ENCODE results near the gene PTRHD1. TPM values are rescaled to one million over a fixed set of nuclear protein-coding genes. Genes with fewer than 3 reads are reported as not detected.

PTRHD1 gene
- total RNA-seq, 1 experiment from 2014 or later: 39.2 TPM

DNA sequence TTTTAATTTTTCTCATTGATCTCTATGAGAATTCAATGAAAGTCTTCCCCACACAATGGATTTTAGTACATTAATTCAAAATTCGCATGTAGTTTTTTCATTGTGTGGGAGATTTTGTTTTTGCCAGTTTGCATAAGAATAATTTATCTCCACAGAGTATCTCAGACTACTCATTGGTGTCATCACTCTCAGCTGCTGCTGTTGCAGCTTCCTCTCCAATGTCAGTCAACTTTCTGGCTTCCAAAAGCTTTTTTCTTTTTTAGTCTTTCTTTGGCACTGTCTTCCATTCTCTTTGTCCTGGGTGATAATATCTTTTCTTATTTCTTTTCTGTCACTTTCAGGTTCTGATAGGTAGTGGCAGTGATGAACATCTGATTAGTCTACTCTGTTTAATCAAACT lies 50.5 kb downstream of the PTRHD1 start (continued):
- no peak for TF ChIP-seq ZNF263 (CRISPR knock-in tag; IDR thresholded peaks at IDR 0.05; ENCODE audit: low read depth)
- no peak for TF ChIP-seq FOXP1 (CRISPR knock-in tag; IDR thresholded peaks at IDR 0.05; ENCODE audit: borderline replicate concordance)
- TF ChIP-seq, protein P1, sequence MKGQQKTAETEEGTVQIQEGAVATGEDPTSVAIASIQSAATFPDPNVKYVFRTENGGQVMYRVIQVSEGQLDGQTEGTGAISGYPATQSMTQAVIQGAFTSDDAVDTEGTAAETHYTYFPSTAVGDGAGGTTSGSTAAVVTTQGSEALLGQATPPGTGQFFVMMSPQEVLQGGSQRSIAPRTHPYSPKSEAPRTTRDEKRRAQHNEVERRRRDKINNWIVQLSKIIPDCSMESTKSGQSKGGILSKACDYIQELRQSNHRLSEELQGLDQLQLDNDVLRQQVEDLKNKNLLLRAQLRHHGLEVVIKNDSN (CRISPR knock-in tag; IDR thresholded peaks at IDR 0.05): no peak

DNA sequence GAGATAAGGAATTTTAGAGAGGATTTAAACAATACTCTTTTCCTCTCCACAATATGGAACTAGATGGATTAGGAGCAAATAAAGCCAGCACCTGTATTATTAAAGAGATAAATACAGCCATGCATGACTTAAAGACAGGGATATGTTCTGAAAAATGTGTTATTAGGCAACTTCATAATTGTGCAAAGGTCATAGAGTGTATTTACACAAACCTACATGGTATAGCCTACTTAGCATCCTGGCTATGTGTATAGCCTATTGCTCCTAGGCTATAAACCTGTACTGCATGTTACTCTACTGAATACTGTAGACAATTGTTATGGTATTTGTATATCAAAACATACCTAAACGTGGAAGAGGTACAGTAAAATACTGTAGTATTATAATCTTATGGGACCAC lies 53.0 kb downstream of the PTRHD1 start:
- CTCF ChIA-PET: no interaction called here
- POLR2A ChIA-PET: no interaction called here
- Mint-ChIP-seq H3K27me3 (ENCODE audit: low read depth) (no peaks in the 10 kb centered on the region), H3K27ac (no peak overlapping the region), H3K9me3 (no peaks in the 10 kb centered on the region), H3K4me3 (no peak overlapping the region), H3K36me3 (no peaks in the 10 kb centered on the region), H3K4me1 (no peaks in the 10 kb centered on the region)
- DNase-seq (ENCODE audit: low spot score) (no peak), ATAC-seq (no peak)
- TF ChIP-seq TEAD1 (CRISPR knock-in tag; IDR thresholded peaks at IDR 0.05): no peak
- no peak for TF ChIP-seq HMGA2 (CRISPR knock-in tag; IDR thresholded peaks at IDR 0.05)
- no peak for TF ChIP-seq GABPB1 (CRISPR knock-in tag; IDR thresholded peaks at IDR 0.05)
- no peak for TF ChIP-seq GRHL2 (CRISPR knock-in tag; IDR thresholded peaks at IDR 0.05; ENCODE audit: insufficient replicate concordance, severe bottlenecking)
- TF ChIP-seq, protein P2, sequence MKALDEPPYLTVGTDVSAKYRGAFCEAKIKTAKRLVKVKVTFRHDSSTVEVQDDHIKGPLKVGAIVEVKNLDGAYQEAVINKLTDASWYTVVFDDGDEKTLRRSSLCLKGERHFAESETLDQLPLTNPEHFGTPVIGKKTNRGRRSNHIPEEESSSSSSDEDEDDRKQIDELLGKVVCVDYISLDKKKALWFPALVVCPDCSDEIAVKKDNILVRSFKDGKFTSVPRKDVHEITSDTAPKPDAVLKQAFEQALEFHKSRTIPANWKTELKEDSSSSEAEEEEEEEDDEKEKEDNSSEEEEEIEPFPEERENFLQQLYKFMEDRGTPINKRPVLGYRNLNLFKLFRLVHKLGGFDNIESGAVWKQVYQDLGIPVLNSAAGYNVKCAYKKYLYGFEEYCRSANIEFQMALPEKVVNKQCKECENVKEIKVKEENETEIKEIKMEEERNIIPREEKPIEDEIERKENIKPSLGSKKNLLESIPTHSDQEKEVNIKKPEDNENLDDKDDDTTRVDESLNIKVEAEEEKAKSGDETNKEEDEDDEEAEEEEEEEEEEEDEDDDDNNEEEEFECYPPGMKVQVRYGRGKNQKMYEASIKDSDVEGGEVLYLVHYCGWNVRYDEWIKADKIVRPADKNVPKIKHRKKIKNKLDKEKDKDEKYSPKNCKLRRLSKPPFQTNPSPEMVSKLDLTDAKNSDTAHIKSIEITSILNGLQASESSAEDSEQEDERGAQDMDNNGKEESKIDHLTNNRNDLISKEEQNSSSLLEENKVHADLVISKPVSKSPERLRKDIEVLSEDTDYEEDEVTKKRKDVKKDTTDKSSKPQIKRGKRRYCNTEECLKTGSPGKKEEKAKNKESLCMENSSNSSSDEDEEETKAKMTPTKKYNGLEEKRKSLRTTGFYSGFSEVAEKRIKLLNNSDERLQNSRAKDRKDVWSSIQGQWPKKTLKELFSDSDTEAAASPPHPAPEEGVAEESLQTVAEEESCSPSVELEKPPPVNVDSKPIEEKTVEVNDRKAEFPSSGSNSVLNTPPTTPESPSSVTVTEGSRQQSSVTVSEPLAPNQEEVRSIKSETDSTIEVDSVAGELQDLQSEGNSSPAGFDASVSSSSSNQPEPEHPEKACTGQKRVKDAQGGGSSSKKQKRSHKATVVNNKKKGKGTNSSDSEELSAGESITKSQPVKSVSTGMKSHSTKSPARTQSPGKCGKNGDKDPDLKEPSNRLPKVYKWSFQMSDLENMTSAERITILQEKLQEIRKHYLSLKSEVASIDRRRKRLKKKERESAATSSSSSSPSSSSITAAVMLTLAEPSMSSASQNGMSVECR (CRISPR knock-in tag; IDR thresholded peaks at IDR 0.05; ENCODE audit: borderline replicate concordance): no peak
- TF ChIP-seq TEAD4 (CRISPR knock-in tag; IDR thresholded peaks at IDR 0.05): no peak
- TF ChIP-seq ZNF423 (CRISPR knock-in tag; IDR thresholded peaks at IDR 0.05): no peak
- no peak for TF ChIP-seq ATF6 (CRISPR knock-in tag; IDR thresholded peaks at IDR 0.05)
- TF ChIP-seq, protein P3, sequence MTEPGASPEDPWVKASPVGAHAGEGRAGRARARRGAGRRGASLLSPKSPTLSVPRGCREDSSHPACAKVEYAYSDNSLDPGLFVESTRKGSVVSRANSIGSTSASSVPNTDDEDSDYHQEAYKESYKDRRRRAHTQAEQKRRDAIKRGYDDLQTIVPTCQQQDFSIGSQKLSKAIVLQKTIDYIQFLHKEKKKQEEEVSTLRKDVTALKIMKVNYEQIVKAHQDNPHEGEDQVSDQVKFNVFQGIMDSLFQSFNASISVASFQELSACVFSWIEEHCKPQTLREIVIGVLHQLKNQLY (CRISPR knock-in tag; IDR thresholded peaks at IDR 0.05): no peak
- TF ChIP-seq, protein P4, sequence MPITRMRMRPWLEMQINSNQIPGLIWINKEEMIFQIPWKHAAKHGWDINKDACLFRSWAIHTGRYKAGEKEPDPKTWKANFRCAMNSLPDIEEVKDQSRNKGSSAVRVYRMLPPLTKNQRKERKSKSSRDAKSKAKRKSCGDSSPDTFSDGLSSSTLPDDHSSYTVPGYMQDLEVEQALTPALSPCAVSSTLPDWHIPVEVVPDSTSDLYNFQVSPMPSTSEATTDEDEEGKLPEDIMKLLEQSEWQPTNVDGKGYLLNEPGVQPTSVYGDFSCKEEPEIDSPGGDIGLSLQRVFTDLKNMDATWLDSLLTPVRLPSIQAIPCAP (CRISPR knock-in tag; IDR thresholded peaks at IDR 0.05): no peak
- no peak for TF ChIP-seq FOXP4 (CRISPR knock-in tag; IDR thresholded peaks at IDR 0.05)
- TF ChIP-seq JAZF1 (CRISPR knock-in tag; IDR thresholded peaks at IDR 0.05): no peak
- TF ChIP-seq, protein P5, sequence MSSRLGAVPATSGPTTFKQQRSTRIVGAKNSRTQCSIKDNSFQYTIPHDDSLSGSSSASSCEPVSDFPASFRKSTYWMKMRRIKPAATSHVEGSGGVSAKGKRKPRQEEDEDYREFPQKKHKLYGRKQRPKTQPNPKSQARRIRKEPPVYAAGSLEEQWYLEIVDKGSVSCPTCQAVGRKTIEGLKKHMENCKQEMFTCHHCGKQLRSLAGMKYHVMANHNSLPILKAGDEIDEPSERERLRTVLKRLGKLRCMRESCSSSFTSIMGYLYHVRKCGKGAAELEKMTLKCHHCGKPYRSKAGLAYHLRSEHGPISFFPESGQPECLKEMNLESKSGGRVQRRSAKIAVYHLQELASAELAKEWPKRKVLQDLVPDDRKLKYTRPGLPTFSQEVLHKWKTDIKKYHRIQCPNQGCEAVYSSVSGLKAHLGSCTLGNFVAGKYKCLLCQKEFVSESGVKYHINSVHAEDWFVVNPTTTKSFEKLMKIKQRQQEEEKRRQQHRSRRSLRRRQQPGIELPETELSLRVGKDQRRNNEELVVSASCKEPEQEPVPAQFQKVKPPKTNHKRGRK (CRISPR knock-in tag; IDR thresholded peaks at IDR 0.05; ENCODE audit: borderline replicate concordance): no peak
- no peak for TF ChIP-seq FOXK1 (CRISPR knock-in tag; IDR thresholded peaks at IDR 0.05)
- no peak for TF ChIP-seq ZNF263 (CRISPR knock-in tag; IDR thresholded peaks at IDR 0.05; ENCODE audit: low read depth)
- TF ChIP-seq PREB (CRISPR knock-in tag; IDR thresholded peaks at IDR 0.05; ENCODE audit: borderline replicate concordance): no peak
